Neural progenitor cell (in vitro differentiated cells): Measurements from ENCODE around the gene TMEM53. TPM values are rescaled to one million over a fixed set of nuclear protein-coding genes. Genes with fewer than 3 reads are reported as not detected.

Source experiments
- DNase-seq: peaks from one replicate; pipeline ENCODE4 v3.0.0-alpha.2; 2016; ENCODE audit warnings: low spot score
- H2AFZ ChIP-seq: fragments of 200-600 bp; sonication (generic); replicated peaks from 2 replicates; pipeline ENCODE4 v1.6.1; 2016; ENCODE audit warnings: antibody characterized with exemption
- H3F3A ChIP-seq: fragments of 200-600 bp; sonication (generic); 2 replicates; pipeline ENCODE4 v1.6.1; 2016; ENCODE audit warnings: antibody characterized with exemption, low read depth
- H3K27ac ChIP-seq: fragments of 200-600 bp; sonication (generic); 2 replicates; pipeline ENCODE4 v1.5.1; 2016; ENCODE audit warnings: mild to moderate bottlenecking
- H3K27me3 ChIP-seq: fragments of 200-600 bp; sonication (generic); 2 replicates; pipeline ENCODE4 v1.6.1; 2016; ENCODE audit warnings: mild to moderate bottlenecking, moderate library complexity
- H3K36me3 ChIP-seq: fragments of 200-600 bp; sonication (generic); 2 replicates; pipeline ENCODE4 v1.5.1; 2016
- H3K4me1 ChIP-seq: fragments of 200-600 bp; sonication (generic); 2 replicates; pipeline ENCODE4 v1.6.1; 2016; ENCODE audit warnings: mixed run types
- H3K4me2 ChIP-seq: fragments of 200-600 bp; sonication (generic); 2 replicates; pipeline ENCODE4 v1.6.1; 2016
- H3K4me3 ChIP-seq: fragments of 200-600 bp; sonication (generic); 2 replicates; pipeline ENCODE4 v1.5.1; 2016
- H3K79me2 ChIP-seq: fragments of 200-600 bp; sonication (generic); 2 replicates; pipeline ENCODE4 v1.6.1; 2016; ENCODE audit warnings: low read depth
- H3K9ac ChIP-seq: fragments of 200-600 bp; sonication (generic); 2 replicates; pipeline ENCODE4 v1.6.1; 2016
- H3K9me3 ChIP-seq: fragments of 200-600 bp; sonication (generic); 2 replicates; pipeline ENCODE4 v1.5.1; 2016; ENCODE audit warnings: low read depth
- H4K20me1 ChIP-seq: fragments of 200-600 bp; sonication (generic); 2 replicates; pipeline ENCODE4 v1.6.1; 2016; ENCODE audit warnings: low read depth
- H3K27ac Mint-ChIP-seq: 3 replicates; pipeline ENCODE4 v1.8.0; 2021; ENCODE audit warnings: mixed read lengths
- H3K27me3 Mint-ChIP-seq: 2 replicates; pipeline ENCODE4 v1.8.0; 2022; ENCODE audit warnings: low read depth, mild to moderate bottlenecking, inconsistent platforms, moderate library complexity, mixed read lengths; ENCODE audit not compliant: insufficient read depth
- H3K36me3 Mint-ChIP-seq: 3 replicates; pipeline ENCODE4 v1.8.0; 2021; ENCODE audit warnings: mixed read lengths
- H3K4me1 Mint-ChIP-seq: 3 replicates; pipeline ENCODE4 v1.8.0; 2021; ENCODE audit warnings: mixed read lengths
- H3K4me3 Mint-ChIP-seq: 3 replicates; pipeline ENCODE4 v1.8.0; 2021; ENCODE audit warnings: mild to moderate bottlenecking, moderate library complexity, mixed read lengths
- H3K9me3 Mint-ChIP-seq: 3 replicates; pipeline ENCODE4 v1.8.0; 2020; ENCODE audit warnings: mixed read lengths
- CTCF ChIP-seq: fragments of 200-600 bp; sonication (generic); IDR thresholded peaks from 2 replicates; pipeline ENCODE4 v1.5.1; 2017; ENCODE audit warnings: antibody characterized with exemption, mild to moderate bottlenecking
- EZH2 ChIP-seq: fragments of 200-600 bp; sonication (generic); IDR thresholded peaks from 2 replicates; pipeline ENCODE4 v1.6.1; 2017; ENCODE audit warnings: antibody characterized with exemption, mild to moderate bottlenecking, moderate library complexity
- EZH2phosphoT487 ChIP-seq: fragments of 200-600 bp; sonication (generic); IDR thresholded peaks from 2 replicates; pipeline ENCODE4 v1.6.1; 2017; ENCODE audit warnings: antibody characterized with exemption
- total RNA-seq: library from RNA; depleted of rRNA; stranded (reverse); fragments of >200 nt; gene quantifications from 2 replicates; pipeline ENCODE4 v1.2.3, GENCODE V29; 2015; ENCODE audit warnings: low replicate concordance

Gene TMEM53
- total RNA-seq, 1 donor from 2014 or later, result 5.0 TPM

- Histone ChIP-seq H2AFZ (no peak overlapping the region), H3K4me1 (peaks cover 15% of the 10 kb centered on the region), H3K4me2 (no peak overlapping the region), H3K27me3 (no peaks in the 10 kb centered on the region), H3K36me3 (no peaks in the 10 kb centered on the region), H3K9me3 (no peaks in the 10 kb centered on the region), H3K79me2 (no peaks in the 10 kb centered on the region), H3F3A (peaks cover 7% of the 10 kb centered on the region), H3K4me3 (no peak overlapping the region), H3K9ac (no peak overlapping the region), H3K27ac (no peak overlapping the region), H4K20me1 (no peaks in the 10 kb centered on the region)
- Mint-ChIP-seq H3K27ac (no peak overlapping the region), H3K27me3 (peaks cover 7% of the 10 kb centered on the region), H3K36me3 (peaks cover 9% of the 10 kb centered on the region), H3K4me1 (peaks cover 22% of the 10 kb centered on the region), H3K9me3 (no peaks in the 10 kb centered on the region), H3K4me3 (no peak overlapping the region)
- TF ChIP-seq EZH2 (no peak), EZH2phosphoT487 (no peak), CTCF (no peak)
- no peak for DNase-seq
Observed at GRCh38 chr1:44678120-44678519, 3.8 kb upstream of the TMEM53 start.

- Histone ChIP-seq H3K27me3 (no peaks in the 10 kb centered on the region), H3K4me1 (peaks cover 16% of the 10 kb centered on the region), H4K20me1 (no peaks in the 10 kb centered on the region), H3K4me2 (no peak overlapping the region), H3K9me3 (no peaks in the 10 kb centered on the region), H3K9ac (no peak overlapping the region), H3F3A (peaks cover 12% of the 10 kb centered on the region), H3K27ac (no peak overlapping the region), H3K4me3 (no peak overlapping the region), H3K36me3 (no peaks in the 10 kb centered on the region), H2AFZ (no peak overlapping the region), H3K79me2 (no peaks in the 10 kb centered on the region)
- DNase-seq, result peak; percentile 37
- Mint-ChIP-seq H3K36me3 (peaks cover 9% of the 10 kb centered on the region), H3K4me1 (peaks cover 29% of the 10 kb centered on the region), H3K27me3 (peaks cover 7% of the 10 kb centered on the region), H3K4me3 (no peak overlapping the region), H3K9me3 (no peaks in the 10 kb centered on the region), H3K27ac (no peak overlapping the region)
- TF ChIP-seq EZH2 (no peak), CTCF (peak; percentile 65)
Observed at GRCh38 chr1:44677201-44677766, 3.0 kb upstream of the TMEM53 start.

GRCh38 chr1:44676484-44677200 lies 2.4 kb upstream of the TMEM53 start:
- TF ChIP-seq EZH2 (no peak), CTCF (no peak), EZH2phosphoT487 (no peak)
- Histone ChIP-seq H3K4me1 (peaks cover 21% of the 10 kb centered on the region), H3K4me2 (no peak overlapping the region), H3F3A (peaks cover 12% of the 10 kb centered on the region), H3K9me3 (no peaks in the 10 kb centered on the region), H3K9ac (no peak overlapping the region), H2AFZ (no peak overlapping the region), H3K36me3 (no peaks in the 10 kb centered on the region), H3K4me3 (no peak overlapping the region), H4K20me1 (no peaks in the 10 kb centered on the region), H3K27me3 (no peaks in the 10 kb centered on the region), H3K79me2 (no peaks in the 10 kb centered on the region), H3K27ac (no peak overlapping the region)
- Mint-ChIP-seq H3K4me3 (no peak overlapping the region), H3K4me1 (peaks cover 30% of the 10 kb centered on the region), H3K36me3 (peaks cover 8% of the 10 kb centered on the region), H3K27ac (no peak overlapping the region), H3K9me3 (no peaks in the 10 kb centered on the region), H3K27me3 (peaks cover 8% of the 10 kb centered on the region)
- DNase-seq, result no peak
